Lower leg skin (tissue), 4 donors: ENCODE measurements around the gene FGF2. TPM values are rescaled to one million over a fixed set of nuclear protein-coding genes. Genes with fewer than 3 reads are reported as not detected.

ENCODE experiments used
- DNase-seq, 2 donors: peaks; one replicate each; pipeline ENCODE4 v3.0.0-alpha.2; 2019; ENCODE audit warnings: low spot score in 2 of 2
- H3K4me3 ChIP-seq: fragments of 200-600 bp; sonication (generic); 2 replicates; pipeline ENCODE4 v1.5.1; 2017; ENCODE audit warnings: mild to moderate bottlenecking, low read depth; ENCODE audit not compliant: poor library complexity, severe bottlenecking
- POLR2A ChIP-seq, 2 donors: fragments of 450-650 bp; IDR thresholded peaks; one replicate each; pipeline ENCODE4 v1.6.1; 2016 to 2017; ENCODE audit warnings: antibody characterized with exemption in 2 of 2, mild to moderate bottlenecking in 1 of 2, moderate library complexity in 1 of 2
- WGBS, 2 donors: methylation state at CpG; one replicate each; pipeline ENCODE4 v1.1.5; 2018; 5-methylcytosine and 5-hydroxymethylcytosine counted together
- intact Hi-C: fragments of 100-400 bp; cut with DNase I; formaldehyde crosslinking; loops from one replicate; pipeline ENCODE4 v1.15.0; 2023; ENCODE audit warnings: low total_unique reads
- total RNA-seq, 4 donors: library from RNA; depleted of rRNA; stranded (reverse); fragments of >200 nt; gene quantifications; one replicate each; pipeline ENCODE4 v1.1.0, GENCODE V29; 2016
- TF ChIP-seq, protein P1 (sequence below), 3 donors: fragments of 450-650 bp; IDR thresholded peaks; one replicate each; pipeline ENCODE4 v1.5.1; 2016; ENCODE audit warnings: antibody characterized with exemption in 3 of 3, mild to moderate bottlenecking in 3 of 3, moderate library complexity in 2 of 3

The FGF2 gene
- total RNA-seq: 1 to 10 TPM; 4.8 to 6.1 (median 5.0) TPM

DNA sequence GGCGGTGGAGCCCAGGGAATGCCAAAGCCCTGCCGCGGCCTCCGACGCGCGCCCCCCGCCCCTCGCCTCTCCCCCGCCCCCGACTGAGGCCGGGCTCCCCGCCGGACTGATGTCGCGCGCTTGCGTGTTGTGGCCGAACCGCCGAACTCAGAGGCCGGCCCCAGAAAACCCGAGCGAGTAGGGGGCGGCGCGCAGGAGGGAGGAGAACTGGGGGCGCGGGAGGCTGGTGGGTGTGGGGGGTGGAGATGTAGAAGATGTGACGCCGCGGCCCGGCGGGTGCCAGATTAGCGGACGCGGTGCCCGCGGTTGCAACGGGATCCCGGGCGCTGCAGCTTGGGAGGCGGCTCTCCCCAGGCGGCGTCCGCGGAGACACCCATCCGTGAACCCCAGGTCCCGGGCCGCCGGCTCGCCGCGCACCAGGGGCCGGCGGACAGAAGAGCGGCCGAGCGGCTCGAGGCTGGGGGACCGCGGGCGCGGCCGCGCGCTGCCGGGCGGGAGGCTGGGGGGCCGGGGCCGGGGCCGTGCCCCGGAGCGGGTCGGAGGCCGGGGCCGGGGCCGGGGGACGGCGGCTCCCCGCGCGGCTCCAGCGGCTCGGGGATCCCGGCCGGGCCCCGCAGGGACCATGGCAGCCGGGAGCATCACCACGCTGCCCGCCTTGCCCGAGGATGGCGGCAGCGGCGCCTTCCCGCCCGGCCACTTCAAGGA lies at the start of gene FGF2:
Gene FGF2, plus strand, starts transcription at position 279 of the 705 bp plus-strand sequence. Its CDS starts 344 bp downstream, at position 623.
- 0 to 2% methylated on average over 50 to 60 of the region's 97 CpGs for WGBS, 2 donors
- peak; percentile 30 to 94 for DNase-seq
- peak within 1 kb of the TSS; percentile 60 for H3K4me3 ChIP-seq
- TF ChIP-seq POLR2A (IDR thresholded peaks at IDR 0.05): no peak
- TF ChIP-seq, protein P1, sequence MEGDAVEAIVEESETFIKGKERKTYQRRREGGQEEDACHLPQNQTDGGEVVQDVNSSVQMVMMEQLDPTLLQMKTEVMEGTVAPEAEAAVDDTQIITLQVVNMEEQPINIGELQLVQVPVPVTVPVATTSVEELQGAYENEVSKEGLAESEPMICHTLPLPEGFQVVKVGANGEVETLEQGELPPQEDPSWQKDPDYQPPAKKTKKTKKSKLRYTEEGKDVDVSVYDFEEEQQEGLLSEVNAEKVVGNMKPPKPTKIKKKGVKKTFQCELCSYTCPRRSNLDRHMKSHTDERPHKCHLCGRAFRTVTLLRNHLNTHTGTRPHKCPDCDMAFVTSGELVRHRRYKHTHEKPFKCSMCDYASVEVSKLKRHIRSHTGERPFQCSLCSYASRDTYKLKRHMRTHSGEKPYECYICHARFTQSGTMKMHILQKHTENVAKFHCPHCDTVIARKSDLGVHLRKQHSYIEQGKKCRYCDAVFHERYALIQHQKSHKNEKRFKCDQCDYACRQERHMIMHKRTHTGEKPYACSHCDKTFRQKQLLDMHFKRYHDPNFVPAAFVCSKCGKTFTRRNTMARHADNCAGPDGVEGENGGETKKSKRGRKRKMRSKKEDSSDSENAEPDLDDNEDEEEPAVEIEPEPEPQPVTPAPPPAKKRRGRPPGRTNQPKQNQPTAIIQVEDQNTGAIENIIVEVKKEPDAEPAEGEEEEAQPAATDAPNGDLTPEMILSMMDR (IDR thresholded peaks at IDR 0.05): no peak
- intact Hi-C loops: no loop called here

DNA sequence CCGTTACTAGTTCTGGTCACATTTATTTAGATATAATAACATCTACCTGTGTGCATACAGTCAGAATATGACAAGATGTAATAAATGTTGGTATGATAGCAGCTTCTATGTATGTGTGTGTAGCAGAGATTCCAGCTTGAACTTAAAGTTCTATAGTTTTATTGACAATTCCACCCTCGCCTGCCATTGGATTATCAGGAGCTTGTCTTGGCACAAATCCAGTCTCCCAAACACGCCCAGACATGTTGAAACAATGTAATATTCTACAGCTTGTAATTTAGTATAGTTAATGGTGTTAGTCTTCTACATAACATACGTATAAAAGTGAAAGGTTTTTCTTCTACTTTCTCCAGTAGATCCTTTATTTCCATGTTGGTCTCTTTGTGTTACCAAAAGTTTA lies 49.7 kb upstream of the FGF2 start:
- no peak overlapping the region for H3K4me3 ChIP-seq
- TF ChIP-seq, protein P1 (IDR thresholded peaks at IDR 0.05): no peak
- TF ChIP-seq POLR2A (IDR thresholded peaks at IDR 0.05): no peak
- no peak for DNase-seq
- WGBS, 2 donors: 49 to 56% methylated on average over 4 of the region's 4 CpGs
- intact Hi-C loops: no loop called here

DNA sequence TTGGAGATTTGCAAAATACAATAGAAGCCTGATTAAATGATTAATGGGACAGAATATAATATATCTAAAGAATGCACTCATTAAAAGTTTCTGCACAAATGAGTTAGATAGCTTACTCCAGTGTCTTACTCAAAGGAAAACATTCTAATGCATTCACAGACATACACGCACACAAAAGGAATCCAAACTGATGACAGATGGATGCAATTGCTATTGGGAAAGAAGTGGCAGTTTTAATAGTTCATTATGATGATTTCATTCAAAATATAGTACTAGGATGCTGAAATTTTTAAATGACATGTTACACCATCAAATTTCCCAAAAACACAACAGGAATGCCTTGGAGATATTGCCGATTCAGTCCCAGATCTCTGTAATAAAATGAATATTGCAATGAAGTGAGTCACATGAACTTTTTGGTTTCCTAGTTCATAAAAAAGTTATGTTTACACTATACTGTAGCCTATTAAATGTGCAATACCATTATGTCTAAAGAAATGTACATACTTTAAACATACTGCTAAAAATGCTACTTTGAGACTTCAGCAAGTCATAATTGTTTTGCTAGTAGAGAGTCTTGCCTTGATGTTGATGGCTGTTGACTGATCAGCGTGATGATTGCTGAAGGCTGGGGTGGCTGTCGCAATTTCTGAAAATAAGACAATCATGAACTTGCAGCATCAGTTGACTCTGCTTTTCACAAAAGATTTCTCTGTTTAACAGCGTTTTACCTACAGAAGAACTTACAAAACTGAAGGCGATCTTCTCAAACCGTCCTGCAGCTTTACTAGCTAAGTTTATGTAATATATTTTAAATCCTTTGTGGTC lies 48.6 kb upstream of the FGF2 start:
- intact Hi-C loops: no loop called here
- WGBS, 2 donors: 89 to 93% methylated on average over 7 of the region's 7 CpGs
- no peak for DNase-seq
- H3K4me3 ChIP-seq: no peak overlapping the region
- TF ChIP-seq, protein P1 (IDR thresholded peaks at IDR 0.05): no peak
- TF ChIP-seq POLR2A (IDR thresholded peaks at IDR 0.05): no peak

DNA sequence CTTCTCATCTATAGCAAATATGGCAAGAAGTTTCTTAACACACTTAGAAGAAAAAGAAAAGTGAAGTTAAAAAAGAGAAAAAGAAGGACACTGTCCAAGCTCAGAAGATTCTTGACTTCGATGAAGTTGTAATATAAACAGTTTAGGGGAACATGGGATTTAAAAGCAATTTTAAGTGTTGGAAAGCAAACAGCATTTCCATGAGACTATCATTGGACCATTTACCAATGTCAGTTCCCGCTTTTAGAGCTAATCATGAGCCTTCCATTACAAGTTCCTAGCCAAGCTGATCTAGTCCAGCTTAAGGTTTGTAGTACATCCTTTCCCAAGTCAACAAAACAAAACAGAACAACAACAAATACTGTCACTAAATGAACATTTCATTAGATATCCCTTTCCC lies 45.1 kb upstream of the FGF2 start:
- WGBS, 2 donors: 66 to 69% methylated on average over 2 of the region's 2 CpGs
- intact Hi-C loops: no loop called here

DNA sequence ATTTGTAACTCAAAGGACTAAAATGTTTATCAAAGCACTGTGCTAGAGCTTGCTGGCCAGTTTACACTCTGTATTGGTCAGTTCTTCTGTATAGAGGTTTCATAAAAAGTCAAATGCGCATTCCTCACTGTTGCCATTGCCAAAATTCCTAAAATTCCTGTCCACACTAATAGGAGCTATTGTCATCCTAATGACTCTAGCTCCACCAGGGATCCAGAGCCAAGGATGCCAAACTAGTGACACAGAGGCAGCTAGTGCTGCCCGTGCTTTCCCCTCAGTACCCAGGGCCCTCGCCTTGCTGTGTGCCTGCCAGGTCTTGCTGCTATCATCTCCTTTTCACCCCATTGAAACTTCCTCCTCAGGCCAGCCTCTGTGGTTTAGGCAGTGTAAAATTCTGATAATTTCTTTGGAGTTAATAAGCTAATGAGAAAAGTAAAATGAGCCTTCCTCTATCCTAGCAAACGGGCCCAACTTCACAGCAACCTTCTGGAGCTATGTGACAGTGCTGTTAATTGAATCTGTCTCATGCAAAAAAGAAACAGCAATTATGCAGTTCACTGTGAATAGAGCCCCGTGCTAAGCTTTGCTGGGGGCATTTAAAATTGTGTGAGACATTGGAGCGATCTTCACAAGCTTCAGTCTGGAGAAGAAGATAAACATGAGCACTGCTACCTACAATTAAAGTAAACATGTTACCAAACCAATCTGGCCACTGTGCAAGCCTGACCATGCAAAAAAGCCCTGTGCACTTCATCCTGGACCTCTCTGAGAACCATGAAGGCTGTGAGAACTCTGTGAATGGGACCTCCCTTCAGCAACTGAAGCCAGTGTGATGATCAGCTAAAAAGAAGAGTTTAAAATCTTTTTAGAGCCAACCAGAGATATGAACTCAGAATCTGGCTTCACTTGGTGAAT lies 43.1 kb upstream of the FGF2 start:
- TF ChIP-seq, protein P1 (IDR thresholded peaks at IDR 0.05): no peak
- no peak for TF ChIP-seq POLR2A (IDR thresholded peaks at IDR 0.05)
- peak in 1 of 2 donors; percentile 22 for DNase-seq
- H3K4me3 ChIP-seq: no peak overlapping the region
- intact Hi-C loops: no loop called here
- WGBS, 2 donors: 46 to 47% methylated on average over 6 of the region's 6 CpGs

More for the DNA sequence above, 45.1 kb upstream of the FGF2 start:
- DNase-seq: no peak
- TF ChIP-seq POLR2A (IDR thresholded peaks at IDR 0.05): no peak
- TF ChIP-seq, protein P1 (IDR thresholded peaks at IDR 0.05): no peak
- no peak overlapping the region for H3K4me3 ChIP-seq
